HG03159 (cell line): Measurements from ENCODE around the gene PPRC1.

Source experiments
- ATAC-seq: cut with Tn5 transposase; IDR thresholded peaks from one replicate; pipeline ENCODE4 v1.9.1; 2021; ENCODE audit warnings: mild to moderate bottlenecking, moderate library complexity; ENCODE audit not compliant: unreplicated experiment

The PPRC1 gene

GRCh38 chr10:102118867-102119266, 14.0 kb upstream of the PPRC1 start:
- no peak for ATAC-seq

- peak; percentile 1 for ATAC-seq
Measured at GRCh38 chr10:102119417-102120141, 13.3 kb upstream of the PPRC1 start.

GRCh38 chr10:102120142-102120990, 12.5 kb upstream of the PPRC1 start, which contains the start of gene LDB1:
TSS of gene LDB1 (minus strand) at chr10:102120368. CDS start at chr10:102120110, 258 bp downstream.
- ATAC-seq: peak; percentile 52

- no peak for ATAC-seq
Measured at GRCh38 chr10:102120991-102121738, 11.7 kb upstream of the PPRC1 start.

GRCh38 chr10:102121739-102122372, 11.0 kb upstream of the PPRC1 start:
- ATAC-seq: no peak

- ATAC-seq: no peak
Measured at GRCh38 chr10:102122450-102122849, 10.4 kb upstream of the PPRC1 start.

GRCh38 chr10:102123223-102123622, 9.6 kb upstream of the PPRC1 start:
- no peak for ATAC-seq

- ATAC-seq: no peak
Measured at GRCh38 chr10:102131286-102132170, 1.3 kb upstream of the PPRC1 start.

- no peak for ATAC-seq
Measured at GRCh38 chr10:102132193-102132562, 662 bp upstream of the PPRC1 start.

GRCh38 chr10:102133373-102134195, 744 bp downstream of the PPRC1 start:
- peak; percentile 13 for ATAC-seq

GRCh38 chr10:102134416-102134815, 1.6 kb downstream of the PPRC1 start:
- no peak for ATAC-seq

- ATAC-seq: no peak
Measured at GRCh38 chr10:102135956-102136526, 3.2 kb downstream of the PPRC1 start.

GRCh38 chr10:102139281-102140110, 6.7 kb downstream of the PPRC1 start:
- ATAC-seq: no peak

- ATAC-seq: no peak
Measured at GRCh38 chr10:102140218-102140617, 7.4 kb downstream of the PPRC1 start.

- ATAC-seq: no peak
Measured at GRCh38 chr10:102140913-102141540, 8.2 kb downstream of the PPRC1 start.

- no peak for ATAC-seq
Measured at GRCh38 chr10:102141583-102142107, 8.8 kb downstream of the PPRC1 start.

GRCh38 chr10:102146971-102147428, 14.2 kb downstream of the PPRC1 start:
- no peak for ATAC-seq
